ENCODE results near the gene RALA.
"Not testable (repeated sequence)": the region's sequence is repeated elsewhere in the genome, so short reads cannot be mapped to it uniquely, and the experiment has no call there.

RALA gene

DNA sequence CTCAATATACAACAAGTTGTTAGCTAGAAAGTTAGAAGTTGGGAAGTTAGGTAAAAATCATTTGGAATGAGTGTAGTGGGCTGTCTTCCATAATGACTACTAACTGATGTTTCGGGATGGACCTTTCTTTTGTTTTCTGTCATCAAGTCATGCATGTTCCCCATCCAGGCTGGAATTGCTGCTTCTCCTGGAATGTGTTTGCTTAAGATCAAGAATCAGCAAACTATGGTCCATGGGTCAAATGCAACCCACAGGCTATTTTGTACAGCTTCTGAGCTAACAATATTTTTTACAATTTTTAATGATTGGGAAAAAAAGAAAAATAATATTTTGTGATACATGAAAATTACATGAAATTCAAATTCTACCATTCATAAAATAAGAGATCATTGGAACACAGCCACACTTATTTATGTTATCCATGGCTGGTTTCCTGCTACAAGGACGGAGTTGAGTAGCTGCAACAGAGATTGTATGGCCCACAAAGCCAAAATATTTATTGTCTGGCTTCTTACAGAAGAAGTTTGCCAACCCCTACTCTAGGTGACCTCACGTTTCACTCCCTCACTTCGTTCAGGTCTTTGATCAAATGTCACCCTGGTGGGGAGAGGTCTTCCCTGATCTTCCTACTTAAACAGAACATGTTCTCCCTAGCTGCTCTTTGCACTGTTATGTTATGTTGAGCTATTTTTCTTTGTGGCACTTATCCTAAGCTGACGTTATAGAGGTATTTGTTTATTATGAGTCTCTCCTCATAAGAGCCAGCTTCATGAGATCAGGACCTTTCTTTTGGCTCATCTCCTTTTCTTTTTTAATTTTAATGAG, 127.1 kb downstream of the RALA start:
- Mint-ChIP-seq H3K27ac (no peak overlapping the region), H3K4me1 (peaks cover 20% of the 10 kb centered on the region), H3K4me3 (no peak overlapping the region), H3K27me3 (no peaks in the 10 kb centered on the region), H3K36me3 (peaks cover 14% of the 10 kb centered on the region), H3K9me3 (no peaks in the 10 kb centered on the region)
- ATAC-seq (ENCODE audit: low read depth) (no peak), DNase-seq (ENCODE audit: low spot score in 2 of 2) (no peak)

DNA sequence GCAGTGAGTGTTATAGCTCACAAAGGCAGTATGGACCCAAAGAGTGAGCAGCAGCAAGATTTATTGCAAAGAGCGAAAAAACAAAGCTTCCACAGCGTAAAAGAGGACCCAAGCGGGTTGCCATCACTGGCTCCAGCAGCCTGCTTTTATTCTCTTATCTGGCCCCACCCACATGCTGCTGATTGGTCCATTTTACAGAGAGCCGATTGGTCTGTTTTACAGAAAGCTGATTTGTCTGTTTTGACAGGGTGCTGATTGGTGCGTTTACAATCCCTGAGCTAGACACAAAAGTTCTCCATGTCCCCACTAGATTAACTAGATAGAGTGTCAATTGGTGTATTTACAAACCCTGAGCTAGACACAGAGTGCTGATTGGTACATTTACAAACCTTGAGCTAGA, 129.9 kb downstream of the RALA start:
- Mint-ChIP-seq H3K36me3 (peaks cover 22% of the 10 kb centered on the region), H3K4me1 (peaks cover 15% of the 10 kb centered on the region)
- not testable (repeated sequence) for DNase-seq (ENCODE audit: low spot score in 2 of 2); H3K27ac Mint-ChIP-seq; ATAC-seq (ENCODE audit: low read depth); H3K9me3 Mint-ChIP-seq; H3K27me3 Mint-ChIP-seq; H3K4me3 Mint-ChIP-seq

DNA sequence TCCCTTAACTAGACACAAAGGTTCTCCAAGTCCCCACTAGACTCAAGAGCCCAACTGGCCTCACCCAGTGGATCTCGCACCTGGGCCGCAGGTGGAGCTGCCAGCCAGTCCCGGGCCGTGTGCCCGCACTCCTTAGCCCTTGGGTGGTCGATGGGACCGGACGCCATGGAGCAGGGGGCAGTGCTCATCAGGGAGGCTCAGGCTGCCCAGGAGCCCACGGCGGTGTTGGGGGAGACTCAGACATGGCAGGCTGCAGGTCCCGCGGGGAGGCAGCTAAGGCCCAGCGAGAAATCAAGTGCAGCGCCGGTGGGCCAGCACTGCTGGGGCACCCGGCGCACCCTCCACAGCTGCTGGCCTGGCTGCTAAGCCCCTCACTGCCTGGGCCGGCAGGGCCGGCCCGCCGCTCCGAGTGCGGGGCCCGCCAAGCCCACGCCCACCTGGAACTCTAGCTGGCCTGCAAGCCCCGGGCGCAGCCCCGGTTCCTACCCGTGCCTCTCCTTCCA, 130.5 kb downstream of the RALA start:
- no peak for DNase-seq (ENCODE audit: low spot score in 2 of 2)
- Mint-ChIP-seq H3K4me3 (no peak overlapping the region), H3K36me3 (peaks cover 22% of the 10 kb centered on the region), H3K27me3 (no peaks in the 10 kb centered on the region), H3K27ac (no peak overlapping the region), H3K9me3 (no peaks in the 10 kb centered on the region), H3K4me1 (peaks cover 15% of the 10 kb centered on the region)
- no peak for ATAC-seq (ENCODE audit: low read depth)

DNA sequence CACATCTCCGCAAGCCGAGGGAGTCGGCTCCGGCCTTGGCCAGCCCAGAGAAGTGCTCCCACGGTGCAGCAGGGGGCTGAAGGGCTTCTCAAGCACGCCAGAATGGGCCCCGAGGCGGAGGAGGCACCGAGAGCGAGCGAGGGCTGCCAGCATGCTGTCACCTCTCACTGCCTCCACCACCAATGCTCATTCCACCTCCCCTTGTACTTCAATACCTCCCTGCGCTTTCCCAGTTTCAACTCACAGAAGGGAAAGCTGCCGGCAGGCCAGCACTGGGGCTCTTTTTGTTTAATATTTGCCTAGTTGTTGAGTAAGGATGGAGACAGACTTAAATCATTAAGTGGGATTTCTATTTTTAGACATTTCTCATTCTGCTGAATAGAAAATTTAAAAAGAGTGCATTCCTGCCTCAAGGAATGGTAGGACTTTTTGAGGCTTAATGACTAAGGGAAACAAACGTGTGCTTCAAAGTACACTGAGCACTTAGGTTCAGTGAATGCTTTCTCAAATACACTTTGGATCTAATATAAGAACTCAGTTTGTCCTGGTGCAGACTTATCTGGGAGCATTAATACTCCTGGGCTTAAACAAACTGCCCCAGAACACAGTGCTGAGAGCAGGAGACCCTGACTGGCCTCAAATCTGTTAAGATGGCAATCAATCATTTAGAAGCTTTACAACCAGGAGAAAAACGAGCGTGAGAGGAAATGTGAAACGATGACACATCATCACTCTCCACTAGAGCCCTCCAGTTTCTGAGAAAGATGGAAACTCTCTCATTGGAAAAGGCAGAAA, 131.2 kb downstream of the RALA start:
- Mint-ChIP-seq H3K27ac (no peak overlapping the region), H3K36me3 (peaks cover 22% of the 10 kb centered on the region), H3K4me3 (no peak overlapping the region), H3K9me3 (no peaks in the 10 kb centered on the region), H3K4me1 (peaks cover 8% of the 10 kb centered on the region), H3K27me3 (no peaks in the 10 kb centered on the region)
- DNase-seq (ENCODE audit: low spot score in 2 of 2) (no peak), ATAC-seq (ENCODE audit: low read depth) (no peak)

DNA sequence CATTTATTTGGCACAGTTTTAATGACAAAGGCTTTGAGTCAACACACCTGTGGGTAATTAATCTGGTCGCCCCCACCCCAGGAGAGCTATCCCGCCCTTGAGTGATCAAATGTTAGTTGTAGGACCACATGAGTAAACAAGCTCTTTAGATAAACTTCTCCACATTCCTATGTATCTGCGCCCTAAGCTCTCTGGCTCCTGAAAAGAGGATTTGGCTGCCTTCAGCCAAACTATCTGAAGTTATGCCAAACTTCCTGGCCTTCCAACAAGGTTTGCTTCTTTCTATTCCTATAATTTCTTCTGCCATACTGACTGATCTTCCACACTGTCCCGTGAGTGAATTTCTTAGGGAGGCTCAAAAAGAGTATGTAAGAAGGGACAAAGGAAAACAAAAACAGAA, 134.2 kb downstream of the RALA start:
- Mint-ChIP-seq H3K27ac (no peak overlapping the region), H3K9me3 (no peaks in the 10 kb centered on the region), H3K4me3 (no peak overlapping the region), H3K27me3 (no peaks in the 10 kb centered on the region), H3K4me1 (no peaks in the 10 kb centered on the region), H3K36me3 (peaks cover 20% of the 10 kb centered on the region)
- DNase-seq (ENCODE audit: low spot score in 2 of 2) (no peak), ATAC-seq (ENCODE audit: low read depth) (no peak)

Data from memory B cell (primary cell).